Parathyroid adenoma (tissue), 2 donors: ENCODE measurements around the gene PAFAH2.

ENCODE experiments used
- H2AFZ ChIP-seq: fragments of 300-600 bp; sonication (generic); one replicate; pipeline ENCODE4 v1.7.0; 2017; ENCODE audit warnings: antibody characterized with exemption, mild to moderate bottlenecking
- H3K27ac ChIP-seq: fragments of 300-600 bp; sonication (generic); one replicate; pipeline ENCODE4 v1.7.0; 2017
- H3K27me3 ChIP-seq: fragments of 300-600 bp; sonication (generic); one replicate; pipeline ENCODE4 v1.7.0; 2017; ENCODE audit warnings: low read length; ENCODE audit not compliant: control insufficient read depth, insufficient read depth
- H3K36me3 ChIP-seq: fragments of 300-600 bp; sonication (generic); one replicate; pipeline ENCODE4 v1.7.0; 2017; ENCODE audit warnings: low read length; ENCODE audit not compliant: control insufficient read depth, insufficient read depth
- H3K4me1 ChIP-seq: fragments of 300-600 bp; sonication (generic); one replicate; pipeline ENCODE4 v1.7.0; 2017; ENCODE audit warnings: control low read depth
- H3K4me2 ChIP-seq: fragments of 300-600 bp; sonication (generic); one replicate; pipeline ENCODE4 v1.7.0; 2017; ENCODE audit warnings: low read length
- H3K4me3 ChIP-seq: fragments of 300-600 bp; sonication (generic); one replicate; pipeline ENCODE4 v1.7.0; 2017; ENCODE audit warnings: low read depth, low read length
- H3K79me2 ChIP-seq: fragments of 300-600 bp; sonication (generic); one replicate; pipeline ENCODE4 v1.7.0; 2017; ENCODE audit warnings: control low read depth
- H3K9ac ChIP-seq: fragments of 300-600 bp; sonication (generic); one replicate; pipeline ENCODE4 v1.7.0; 2017; ENCODE audit warnings: mild to moderate bottlenecking
- H3K9me3 ChIP-seq: fragments of 300-600 bp; sonication (generic); one replicate; pipeline ENCODE4 v1.7.0; 2017; ENCODE audit warnings: low read length; ENCODE audit not compliant: control insufficient read depth
- TF ChIP-seq, protein P1 (sequence below): fragments of 300-600 bp; sonication (generic); IDR thresholded peaks from one replicate; pipeline ENCODE4 v1.7.0; 2017; ENCODE audit warnings: antibody characterized with exemption, mild to moderate bottlenecking
- donor health status: primary hyperparathyroidism.

PAFAH2 gene

DNA sequence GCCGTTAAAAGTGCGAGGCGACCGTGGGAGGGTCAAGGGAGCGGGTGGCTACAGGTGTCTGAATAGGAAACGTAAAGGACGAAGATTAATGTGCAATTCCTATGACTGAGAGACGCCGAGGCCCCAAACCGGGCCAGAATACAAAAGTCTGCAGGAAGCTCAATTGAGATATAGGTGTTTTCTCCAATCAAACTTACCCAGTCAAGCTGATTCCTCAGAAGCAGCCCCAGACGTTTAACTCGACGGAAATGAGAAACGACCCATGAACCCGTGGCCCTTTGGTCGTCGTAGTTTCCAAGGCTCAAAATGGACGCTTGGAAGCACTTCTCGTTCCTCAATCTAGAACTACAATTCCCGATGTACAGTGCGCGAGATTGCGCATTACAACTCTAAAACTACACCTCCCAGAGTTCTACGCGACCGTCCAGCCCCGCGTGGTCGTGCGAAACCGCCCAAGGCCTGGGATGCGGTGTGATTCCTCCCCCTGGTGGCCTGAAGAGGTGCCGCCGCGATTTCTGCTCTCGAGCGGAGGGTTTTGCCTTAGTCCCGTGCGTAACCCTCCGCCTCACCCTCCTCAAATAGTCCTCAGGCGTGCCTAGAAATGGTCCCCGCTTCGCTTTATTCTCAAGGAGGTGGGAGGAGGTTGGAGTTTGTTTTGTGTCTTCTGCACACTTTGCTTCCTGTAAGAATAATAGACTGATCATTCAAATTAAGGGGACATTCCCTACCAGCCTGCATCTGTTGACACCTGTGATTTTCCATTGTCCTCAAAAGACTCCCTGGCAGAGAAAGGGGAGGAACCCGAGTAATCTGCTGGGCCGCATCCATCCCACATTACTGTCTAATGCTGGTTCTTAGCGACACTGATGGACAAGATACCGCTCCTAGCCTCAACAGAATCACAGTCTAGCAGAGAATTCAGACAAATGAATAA lies at the start of gene PAFAH2:
Gene PAFAH2 (minus strand): TSS at position 236 of the 934 bp plus-strand sequence. CDS start 7,247 bp downstream, outside the sequence.
- TF ChIP-seq, protein P1, sequence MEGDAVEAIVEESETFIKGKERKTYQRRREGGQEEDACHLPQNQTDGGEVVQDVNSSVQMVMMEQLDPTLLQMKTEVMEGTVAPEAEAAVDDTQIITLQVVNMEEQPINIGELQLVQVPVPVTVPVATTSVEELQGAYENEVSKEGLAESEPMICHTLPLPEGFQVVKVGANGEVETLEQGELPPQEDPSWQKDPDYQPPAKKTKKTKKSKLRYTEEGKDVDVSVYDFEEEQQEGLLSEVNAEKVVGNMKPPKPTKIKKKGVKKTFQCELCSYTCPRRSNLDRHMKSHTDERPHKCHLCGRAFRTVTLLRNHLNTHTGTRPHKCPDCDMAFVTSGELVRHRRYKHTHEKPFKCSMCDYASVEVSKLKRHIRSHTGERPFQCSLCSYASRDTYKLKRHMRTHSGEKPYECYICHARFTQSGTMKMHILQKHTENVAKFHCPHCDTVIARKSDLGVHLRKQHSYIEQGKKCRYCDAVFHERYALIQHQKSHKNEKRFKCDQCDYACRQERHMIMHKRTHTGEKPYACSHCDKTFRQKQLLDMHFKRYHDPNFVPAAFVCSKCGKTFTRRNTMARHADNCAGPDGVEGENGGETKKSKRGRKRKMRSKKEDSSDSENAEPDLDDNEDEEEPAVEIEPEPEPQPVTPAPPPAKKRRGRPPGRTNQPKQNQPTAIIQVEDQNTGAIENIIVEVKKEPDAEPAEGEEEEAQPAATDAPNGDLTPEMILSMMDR: peak; percentile 90
- Histone ChIP-seq H3K4me1 (peaks cover 13% of the 10 kb centered on the region), H3K9ac (no peak within 1 kb of the TSS), H3K9me3 (no peaks in the 10 kb centered on the region), H3K36me3 (no peaks in the 10 kb centered on the region), H3K27me3 (no peaks in the 10 kb centered on the region), H2AFZ (peak within 1 kb of the TSS; percentile 87), H3K27ac (peak within 1 kb of the TSS; percentile 88), H3K79me2 (no peaks in the 10 kb centered on the region), H3K4me3 (peak within 1 kb of the TSS; percentile 74), H3K4me2 (peak within 1 kb of the TSS; percentile 87)

DNA sequence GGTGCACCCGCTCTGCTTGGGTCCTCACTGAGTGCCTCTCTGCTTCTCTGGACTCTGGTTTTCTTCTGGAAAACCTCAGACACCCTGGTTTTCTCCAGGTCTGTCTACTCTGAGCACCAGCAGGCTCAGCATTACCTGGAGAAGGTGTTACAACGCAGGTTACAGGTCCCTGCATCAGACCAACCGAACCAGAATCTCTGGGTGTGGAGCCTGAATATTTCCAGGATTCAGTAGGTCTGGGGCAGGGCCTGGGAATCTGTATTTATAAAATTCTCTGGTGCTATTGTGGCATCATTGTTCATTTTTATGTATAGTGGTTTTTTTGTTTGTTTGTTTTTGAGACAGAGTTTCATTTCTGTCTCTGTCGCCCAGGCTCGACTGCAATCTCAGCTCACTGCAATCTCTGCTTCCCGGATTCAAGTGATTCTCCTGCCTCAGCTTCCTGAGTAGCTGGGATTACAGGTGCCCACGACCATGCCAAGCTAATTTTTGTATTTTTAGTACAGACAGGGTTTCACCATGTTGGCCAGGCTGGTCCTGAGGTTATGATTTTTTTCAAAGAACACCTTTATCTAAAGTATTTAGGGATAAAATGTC lies 49.5 kb upstream of the PAFAH2 start:
- H3K79me2 ChIP-seq: no peaks in the 10 kb centered on the region
- H3K4me3 ChIP-seq: no peak overlapping the region
- no peaks in the 10 kb centered on the region for H3K36me3 ChIP-seq
- no peak overlapping the region for H3K4me2 ChIP-seq
- H2AFZ ChIP-seq: no peak overlapping the region
- H3K27ac ChIP-seq: no peak overlapping the region
- no peaks in the 10 kb centered on the region for H3K4me1 ChIP-seq
- TF ChIP-seq, protein P1: no peak
- no peak overlapping the region for H3K9ac ChIP-seq
- H3K9me3 ChIP-seq: no peaks in the 10 kb centered on the region
- H3K27me3 ChIP-seq: peaks cover 18% of the 10 kb centered on the region

DNA sequence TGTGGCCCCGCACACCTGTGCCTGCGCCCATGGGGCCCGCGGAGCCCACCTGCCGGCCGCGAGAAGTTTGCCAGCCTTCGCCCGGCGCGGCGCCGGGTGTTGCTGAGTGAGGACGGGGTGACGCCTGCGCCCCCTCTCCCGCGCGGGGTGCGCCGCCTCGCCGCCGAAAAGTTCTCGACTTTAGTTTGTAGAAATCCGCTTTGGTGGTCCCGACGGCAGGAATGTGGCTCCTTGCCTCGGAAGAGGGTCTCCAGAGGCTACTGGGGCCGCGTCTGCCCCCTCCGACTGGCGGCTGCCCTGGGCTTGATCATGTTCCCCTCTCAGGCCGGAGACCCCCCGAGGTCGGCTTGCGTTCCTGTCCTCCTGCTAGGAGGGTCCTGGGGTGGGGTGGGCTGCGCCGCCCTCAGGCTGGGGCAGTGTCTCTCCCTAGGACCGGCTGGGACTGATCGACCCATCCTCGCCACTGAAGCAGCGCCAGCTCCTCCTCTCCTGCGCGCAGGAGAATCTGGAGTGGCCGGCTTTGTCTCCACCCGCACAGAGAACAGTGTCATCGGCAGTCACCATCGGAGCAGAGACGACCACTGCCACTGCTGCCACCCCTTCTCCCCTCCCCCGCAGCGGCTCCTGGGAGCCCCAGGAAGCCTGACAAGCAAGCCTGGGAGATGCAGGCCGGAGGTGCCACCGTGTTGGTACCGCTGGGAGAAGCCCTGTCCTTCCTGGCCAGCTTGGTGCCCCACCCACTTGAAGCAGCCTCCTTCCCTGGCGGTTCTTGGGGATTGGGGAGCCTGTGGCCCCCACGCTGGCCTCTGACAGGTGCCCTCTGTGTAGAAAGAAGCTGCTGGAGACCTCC lies 48.6 kb upstream of the PAFAH2 start:
- no peak overlapping the region for H3K9ac ChIP-seq
- no peaks in the 10 kb centered on the region for H3K4me1 ChIP-seq
- peak overlapping the region; percentile 56 for H3K4me2 ChIP-seq
- TF ChIP-seq, protein P1: no peak
- no peaks in the 10 kb centered on the region for H3K36me3 ChIP-seq
- H3K27ac ChIP-seq: no peak overlapping the region
- H3K4me3 ChIP-seq: peak overlapping the region; percentile 25
- H3K79me2 ChIP-seq: no peaks in the 10 kb centered on the region
- peak overlapping the region; percentile 28 for H2AFZ ChIP-seq
- H3K27me3 ChIP-seq: peaks cover 18% of the 10 kb centered on the region
- no peaks in the 10 kb centered on the region for H3K9me3 ChIP-seq

DNA sequence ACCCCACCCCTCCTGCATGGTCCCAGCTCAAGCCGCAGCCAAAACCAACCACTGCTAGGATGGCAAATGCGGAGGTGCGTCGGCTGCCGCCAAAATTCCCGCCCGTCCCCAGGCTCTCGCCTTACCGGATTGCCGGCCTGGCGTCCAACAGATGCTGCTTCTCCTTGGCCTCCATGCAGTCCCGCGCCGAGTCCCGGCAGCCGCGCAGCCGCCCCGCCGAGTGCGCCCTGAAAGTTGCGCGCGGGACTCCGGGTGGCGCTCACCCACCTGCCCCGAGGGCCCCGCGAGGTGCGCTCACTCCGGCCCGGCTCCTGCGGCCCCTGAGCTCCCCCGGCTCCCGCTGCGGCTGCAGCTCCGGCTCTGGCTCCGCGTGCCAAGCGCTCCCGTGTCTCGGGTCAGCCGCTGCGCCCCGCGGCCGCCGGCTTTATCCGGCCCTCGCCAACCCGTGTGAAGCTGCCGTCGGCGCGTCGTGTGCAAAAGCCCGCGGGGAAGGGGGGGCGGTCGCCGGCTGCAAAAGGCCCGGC lies 47.9 kb upstream of the PAFAH2 start, which contains the start of gene SLC30A2:
Gene SLC30A2 (minus strand): TSS at position 397 of the 524 bp plus-strand sequence. CDS start 222 bp downstream, at position 175.
- Histone ChIP-seq H3K9ac (no peak within 1 kb of the TSS), H3K4me3 (peak within 1 kb of the TSS; percentile 25), H3K4me1 (no peaks in the 10 kb centered on the region), H2AFZ (peak within 1 kb of the TSS; percentile 28), H3K27me3 (peaks cover 18% of the 10 kb centered on the region), H3K9me3 (no peaks in the 10 kb centered on the region), H3K27ac (no peak within 1 kb of the TSS), H3K79me2 (no peaks in the 10 kb centered on the region), H3K4me2 (peak within 1 kb of the TSS; percentile 56), H3K36me3 (no peaks in the 10 kb centered on the region)
- TF ChIP-seq, protein P1: no peak
